ENCODE measurements around the gene SRP9. TPM values are rescaled to one million over a fixed set of nuclear protein-coding genes. Genes with fewer than 3 reads are reported as not detected.

Gene SRP9
- total and polyA plus RNA-seq, 8 donors = 68.9 to 289 (median 156) TPM

DNA sequence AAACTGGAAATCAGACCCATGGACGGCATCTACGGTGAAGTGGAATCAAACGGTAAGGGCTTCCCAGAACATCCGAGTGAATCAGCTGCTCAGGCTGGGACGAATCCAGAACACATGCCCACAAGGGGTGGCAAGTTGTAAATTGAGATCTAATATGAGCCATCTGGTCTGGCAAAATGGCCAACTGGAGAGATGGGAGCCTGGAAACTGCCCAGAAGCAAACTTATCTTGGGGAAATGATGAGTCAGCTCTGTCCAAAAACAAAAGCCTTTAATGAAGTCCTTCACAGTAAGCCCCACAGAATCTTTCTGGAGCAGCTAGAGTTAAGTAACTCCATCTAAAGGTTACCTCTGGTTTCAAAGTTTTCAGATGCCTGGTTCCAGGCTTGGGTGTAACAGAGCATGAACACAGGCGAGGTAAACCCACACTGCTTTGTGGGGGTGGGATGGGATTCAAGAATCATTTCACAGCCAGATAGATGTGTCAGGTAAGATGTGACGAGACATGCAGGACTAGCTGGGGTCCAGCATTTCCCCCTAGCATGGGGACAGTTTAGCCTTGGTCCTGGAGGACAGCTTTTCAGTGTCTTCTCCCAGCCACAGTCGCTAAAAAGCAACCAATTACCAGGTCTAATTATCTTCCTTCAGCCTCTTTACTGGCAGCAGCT is 10.5 kb upstream of the SRP9 start:
- TF ChIP-seq POLR2A (IDR thresholded peaks at IDR 0.05) = no peak
- TF ChIP-seq, protein P1, sequence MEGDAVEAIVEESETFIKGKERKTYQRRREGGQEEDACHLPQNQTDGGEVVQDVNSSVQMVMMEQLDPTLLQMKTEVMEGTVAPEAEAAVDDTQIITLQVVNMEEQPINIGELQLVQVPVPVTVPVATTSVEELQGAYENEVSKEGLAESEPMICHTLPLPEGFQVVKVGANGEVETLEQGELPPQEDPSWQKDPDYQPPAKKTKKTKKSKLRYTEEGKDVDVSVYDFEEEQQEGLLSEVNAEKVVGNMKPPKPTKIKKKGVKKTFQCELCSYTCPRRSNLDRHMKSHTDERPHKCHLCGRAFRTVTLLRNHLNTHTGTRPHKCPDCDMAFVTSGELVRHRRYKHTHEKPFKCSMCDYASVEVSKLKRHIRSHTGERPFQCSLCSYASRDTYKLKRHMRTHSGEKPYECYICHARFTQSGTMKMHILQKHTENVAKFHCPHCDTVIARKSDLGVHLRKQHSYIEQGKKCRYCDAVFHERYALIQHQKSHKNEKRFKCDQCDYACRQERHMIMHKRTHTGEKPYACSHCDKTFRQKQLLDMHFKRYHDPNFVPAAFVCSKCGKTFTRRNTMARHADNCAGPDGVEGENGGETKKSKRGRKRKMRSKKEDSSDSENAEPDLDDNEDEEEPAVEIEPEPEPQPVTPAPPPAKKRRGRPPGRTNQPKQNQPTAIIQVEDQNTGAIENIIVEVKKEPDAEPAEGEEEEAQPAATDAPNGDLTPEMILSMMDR (IDR thresholded peaks at IDR 0.05) = no peak
- peak in 1 of 3 donors; percentile 55 for TF ChIP-seq POLR2AphosphoS5 (IDR thresholded peaks at IDR 0.05)
- WGBS, 5 donors = 55 to 82% (median 64%) methylated on average over 7 to 8 of the region's 8 CpGs
- peaks cover 37 to 84% (median 60%) of the 10 kb centered on the region in 4 donors for H3K4me1 ChIP-seq
- DNase-seq = peak; percentile 23 to 67
- no peaks in the 10 kb centered on the region for H3K36me3 ChIP-seq
- peak overlapping the region; percentile 27 to 81 (median 54) for H3K27ac ChIP-seq
- H3K27me3 ChIP-seq = no peaks in the 10 kb centered on the region
- no peak overlapping the region for H3K4me3 ChIP-seq
- intact Hi-C loops (cut with DNase I; ENCODE audit: low total_unique reads) = loop anchor here (10.0 kb wide), 1 partner anchor 212 kb away; no protein-coding TSS in a partner anchor
- H3K9me3 ChIP-seq = no peaks in the 10 kb centered on the region

DNA sequence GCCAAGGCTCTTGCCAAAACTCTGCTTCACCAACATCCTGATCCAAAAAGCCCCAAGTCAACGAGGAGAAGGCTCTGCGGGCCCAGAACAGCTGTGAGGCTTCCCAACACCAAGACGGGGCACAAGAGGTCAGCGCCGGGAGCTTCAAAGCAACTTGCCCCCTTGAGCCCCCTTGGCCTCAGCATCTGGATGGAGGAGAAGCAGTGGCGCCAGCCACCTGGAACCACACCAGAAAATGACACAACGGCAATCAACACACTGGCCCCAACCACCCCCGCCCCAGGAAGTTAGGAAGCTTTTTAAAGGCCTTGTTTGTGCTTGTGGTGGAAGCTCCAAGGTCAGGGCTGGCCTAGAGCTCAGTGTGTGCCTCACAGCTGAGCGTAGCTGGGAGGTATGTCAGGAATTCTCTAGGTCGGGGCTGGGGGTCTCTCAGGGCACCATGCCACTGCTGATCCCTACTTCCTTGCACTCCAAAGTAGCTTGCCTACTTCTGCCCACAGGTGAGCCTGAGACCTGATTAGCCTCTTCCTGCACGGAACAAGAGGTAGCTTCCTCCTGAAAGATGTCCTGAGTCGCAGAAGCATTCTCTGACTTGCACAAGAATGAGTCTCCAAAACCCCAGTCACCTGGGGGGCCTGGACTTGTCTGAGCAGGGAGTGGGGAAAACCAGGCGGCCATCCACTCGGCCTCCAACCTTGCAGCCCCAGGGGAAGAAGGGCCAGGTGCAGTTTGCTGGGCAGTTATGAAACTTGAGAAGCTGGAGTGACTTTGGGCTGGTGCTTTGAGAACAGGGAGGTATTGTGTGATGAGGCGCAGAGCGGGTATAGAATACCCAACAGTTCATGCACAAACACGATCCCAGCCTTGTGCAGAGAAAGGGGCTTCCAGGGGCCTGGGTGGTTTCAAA is 9.7 kb upstream of the SRP9 start:
- 56 to 70% (median 61%) methylated on average over 16 to 17 of the region's 17 CpGs for WGBS, 5 donors

DNA sequence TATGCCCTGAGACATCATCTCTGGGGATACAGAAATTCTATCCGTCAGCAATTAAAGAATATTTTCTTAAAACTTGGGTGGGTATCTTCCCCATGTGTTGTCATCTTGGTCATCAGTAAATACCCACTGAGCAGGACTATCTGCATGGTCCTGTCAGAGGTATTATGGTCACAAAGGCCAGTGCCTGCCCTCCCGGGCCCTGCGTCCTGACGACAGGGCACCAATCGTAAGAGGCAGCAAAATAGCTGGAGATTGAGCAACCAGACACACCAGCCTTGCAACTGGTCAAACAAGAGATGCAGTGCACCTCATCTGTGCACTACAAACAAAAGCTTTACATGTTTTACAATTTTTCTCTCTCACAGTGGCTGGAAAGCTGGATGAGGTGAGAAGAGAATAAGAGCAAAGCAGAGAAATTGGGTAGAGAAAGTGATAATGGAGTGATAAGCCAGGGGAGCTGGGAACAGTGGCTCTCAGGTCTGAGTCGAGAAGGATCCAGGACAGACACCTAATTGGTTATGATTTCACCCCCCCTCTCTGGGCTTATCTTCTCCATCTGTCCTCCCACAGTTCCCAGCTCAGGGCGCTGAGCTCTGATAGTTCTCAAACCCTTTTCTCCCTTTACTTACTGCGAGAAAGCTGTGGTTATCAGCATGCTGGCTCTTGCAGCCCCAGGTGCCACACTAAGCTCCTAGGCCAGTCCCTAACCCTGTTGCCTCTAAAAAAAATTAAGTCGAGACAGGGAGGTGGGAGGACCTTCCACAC is 8.8 kb upstream of the SRP9 start:
- H3K27ac ChIP-seq = peak overlapping the region in 3 of 5 donors; percentile 54 to 81 (median 77)
- TF ChIP-seq, protein P1 (IDR thresholded peaks at IDR 0.05) = no peak
- TF ChIP-seq POLR2A (IDR thresholded peaks at IDR 0.05) = no peak
- no peak for TF ChIP-seq EP300 (IDR thresholded peaks at IDR 0.05)
- no peak for TF ChIP-seq POLR2AphosphoS5 (IDR thresholded peaks at IDR 0.05)
- no peaks in the 10 kb centered on the region for H3K27me3 ChIP-seq
- DNase-seq = no peak
- intact Hi-C loops (cut with DNase I; ENCODE audit: low total_unique reads) = loop anchor here (10.0 kb wide), 1 partner anchor 214 kb away; no protein-coding TSS in a partner anchor
- H3K4me3 ChIP-seq = no peak overlapping the region
- no peaks in the 10 kb centered on the region for H3K9me3 ChIP-seq
- H3K4me1 ChIP-seq = peaks cover 33 to 84% (median 61%) of the 10 kb centered on the region in 4 donors
- WGBS, 5 donors = 60 to 81% (median 71%) methylated on average over 9 of the region's 9 CpGs
- no peaks in the 10 kb centered on the region for H3K36me3 ChIP-seq

More for the DNA sequence above, 9.7 kb upstream of the SRP9 start:
- no peak for TF ChIP-seq POLR2A (IDR thresholded peaks at IDR 0.05)
- TF ChIP-seq POLR2AphosphoS5 (IDR thresholded peaks at IDR 0.05) = peak in 2 of 3 donors; percentile 26 to 29
- Histone ChIP-seq H3K9me3 (no peaks in the 10 kb centered on the region), H3K27me3 (no peaks in the 10 kb centered on the region), H3K36me3 (no peaks in the 10 kb centered on the region), H3K27ac (peak overlapping the region; percentile 27 to 81 (median 54)), H3K4me3 (no peak overlapping the region), H3K4me1 (peaks cover 39 to 84% (median 61%) of the 10 kb centered on the region in 4 donors)
- peak; percentile 33 to 77 for DNase-seq
- intact Hi-C loops (cut with DNase I; ENCODE audit: low total_unique reads) = loop anchor here (10.0 kb wide), 1 partner anchor 213 kb away; no protein-coding TSS in a partner anchor

DNA sequence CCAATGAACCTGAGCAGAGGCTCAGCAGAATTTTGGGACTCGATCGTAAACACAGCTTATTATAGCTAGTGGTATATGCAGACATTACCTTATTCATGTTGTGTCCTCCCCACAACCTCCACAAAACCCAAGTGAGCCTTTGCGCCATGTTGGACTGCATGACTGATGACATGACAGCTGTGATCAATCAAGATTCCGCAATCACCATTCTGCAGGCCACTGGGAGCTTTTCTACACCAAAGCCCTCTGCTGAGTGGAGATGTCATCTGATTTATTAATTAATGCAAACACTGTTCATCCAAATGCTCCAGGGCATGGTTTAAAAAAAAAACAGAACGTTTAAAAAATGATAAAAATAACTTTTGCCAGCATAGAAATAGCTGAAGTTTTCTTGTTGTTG is 7.9 kb upstream of the SRP9 start:
- Histone ChIP-seq H3K9me3 (no peaks in the 10 kb centered on the region), H3K4me1 (peaks cover 28 to 82% (median 58%) of the 10 kb centered on the region in 4 donors), H3K4me3 (no peak overlapping the region), H3K27me3 (no peaks in the 10 kb centered on the region), H3K36me3 (no peaks in the 10 kb centered on the region), H3K27ac (no peak overlapping the region)
- no peak for TF ChIP-seq POLR2A (IDR thresholded peaks at IDR 0.05)
- TF ChIP-seq, protein P1 (IDR thresholded peaks at IDR 0.05) = no peak
- no peak for TF ChIP-seq EP300 (IDR thresholded peaks at IDR 0.05)
- TF ChIP-seq POLR2AphosphoS5 (IDR thresholded peaks at IDR 0.05) = no peak
- intact Hi-C loops (cut with DNase I; ENCODE audit: low total_unique reads) = loop anchor here (10.0 kb wide), 2 partner anchors 215 to 295 kb away; no protein-coding TSS in a partner anchor
- DNase-seq = no peak
- 88 to 94% (median 92%) methylated on average over 5 of the region's 5 CpGs for WGBS, 5 donors
